Fibroblast of lung (primary cell): ENCODE measurements around the gene BCAR1. TPM values are rescaled to one million over a fixed set of nuclear protein-coding genes. Genes with fewer than 3 reads are reported as not detected.
A peak's percentile ranks its signal among the peaks of the same experiment; 100 is the strongest.

Experiments used
- DNase-seq, 2 donors: peaks; one replicate each; pipeline versions ENCODE4 v3.0.0 to v3.0.0-alpha.2; 2010; ENCODE audit warnings: low read depth in 2 of 2
- H2AFZ ChIP-seq: 2 replicates; pipeline ENCODE4 v1.5.1; 2012; ENCODE audit warnings: low read length, control low read depth, inconsistent platforms
- H3K27ac ChIP-seq: 2 replicates; pipeline ENCODE4 v1.5.1; 2011; ENCODE audit warnings: low read length, control low read depth; ENCODE audit not compliant: insufficient read depth
- H3K27me3 ChIP-seq: 2 replicates; pipeline ENCODE4 v1.5.1; 2011; ENCODE audit warnings: mild to moderate bottlenecking, low read length; ENCODE audit not compliant: control insufficient read depth, insufficient read depth
- H3K36me3 ChIP-seq: 2 replicates; pipeline ENCODE4 v1.5.1; 2011; ENCODE audit warnings: low read length; ENCODE audit not compliant: control insufficient read depth, insufficient read depth
- H3K4me1 ChIP-seq: 2 replicates; pipeline ENCODE4 v1.5.1; 2011; ENCODE audit warnings: low read length; ENCODE audit not compliant: control insufficient read depth, insufficient read depth; ENCODE audit errors: extremely low read depth
- H3K4me2 ChIP-seq: 2 replicates; pipeline ENCODE4 v1.5.1; 2011; ENCODE audit warnings: low read length, control low read depth; ENCODE audit not compliant: insufficient read depth; ENCODE audit errors: extremely low read depth
- H3K4me3 ChIP-seq, 4 experiments: fragments of 200-600 bp in 1 of 4; sonication (generic) in 1 of 4; replicated peaks in 1 of 4; 2 replicates each; pipeline ENCODE4 v1.5.1; 2011 to 2016; ENCODE audit warnings: low read length in 4 of 4, low read depth in 3 of 4, mild to moderate bottlenecking in 3 of 4, control low read depth in 2 of 4, inconsistent platforms in 1 of 4, mixed read lengths in 1 of 4; ENCODE audit not compliant: insufficient read depth in 1 of 4; ENCODE audit errors: control extremely low read depth in 1 of 4
- H3K79me2 ChIP-seq: 2 replicates; pipeline ENCODE4 v1.5.1; 2012; ENCODE audit warnings: mild to moderate bottlenecking, low read length, inconsistent platforms; ENCODE audit not compliant: control insufficient read depth, insufficient read depth
- H3K9ac ChIP-seq: 2 replicates; pipeline ENCODE4 v1.5.1; 2011; ENCODE audit warnings: mild to moderate bottlenecking, low read length, control low read depth; ENCODE audit not compliant: insufficient read depth
- H3K9me3 ChIP-seq: 2 replicates; pipeline ENCODE4 v1.5.1; 2012; ENCODE audit warnings: low read depth, low read length; ENCODE audit not compliant: control insufficient read depth, insufficient read depth
- H4K20me1 ChIP-seq: 2 replicates; pipeline ENCODE4 v1.5.1; 2011; ENCODE audit warnings: low read length; ENCODE audit not compliant: control insufficient read depth, insufficient read depth; ENCODE audit errors: extremely low read depth
- CTCF ChIP-seq, 2 donors: IDR thresholded peaks in 1 of 2; conservative IDR thresholded peaks in 1 of 2; 1 replicate in 1 of 2; 2 replicates in 1 of 2; pipeline ENCODE4 v1.5.1; 2011 to 2012; ENCODE audit warnings: low read length in 2 of 2, control low read depth in 1 of 2, inconsistent platforms in 1 of 2, low read depth in 1 of 2, mild to moderate bottlenecking in 1 of 2
- EZH2 ChIP-seq: IDR thresholded peaks from 2 replicates; pipeline ENCODE4 v1.5.1; 2012; ENCODE audit warnings: low read length, control low read depth, mild to moderate bottlenecking; ENCODE audit errors: missing control alignments
- polyA plus RNA-seq, 2 donors: library from polyadenylated mRNA; depleted of rRNA in 1 of 2; stranded (reverse) in 1 of 2; unstranded in 1 of 2; fragments of >200 nt; gene quantifications; 2 replicates each; pipeline ENCODE4 v1.2.1, GENCODE V29; 2011 to 2012; ENCODE audit warnings: missing spikeins in 1 of 2
- total RNA-seq: library from RNA; depleted of rRNA; stranded (reverse); fragments of >200 nt; gene quantifications from 2 replicates; pipeline ENCODE4 v1.2.1, GENCODE V29; 2014

The BCAR1 gene
- total and polyA plus RNA-seq, 2 donors (not counting 1 experiment from before 2014, with no cell fraction given): 36.8 to 66.5 TPM

DNA sequence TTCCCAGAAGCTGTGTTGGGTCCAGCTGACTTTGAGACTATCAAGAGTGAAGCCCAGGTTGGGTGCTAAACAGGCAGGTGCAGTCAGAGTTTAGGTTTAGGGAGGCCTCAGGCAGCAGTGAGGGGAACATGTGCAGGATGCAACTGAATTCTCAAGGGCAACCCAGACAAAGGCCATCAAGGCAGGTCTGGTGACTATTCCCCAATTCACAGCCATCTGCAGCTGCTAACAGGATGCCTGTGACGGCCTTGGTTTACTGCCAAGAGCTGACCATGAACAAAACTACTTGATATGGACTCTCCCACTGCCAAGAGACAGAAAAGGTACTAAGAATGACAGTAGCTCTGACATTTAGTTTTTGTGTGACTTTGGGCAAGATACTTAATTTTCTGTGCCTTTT, 45.2 kb upstream of the BCAR1 start:
- Histone ChIP-seq H3K9ac (no peak overlapping the region), H3K4me2 (no peak overlapping the region), H3K9me3 (no peaks in the 10 kb centered on the region), H4K20me1 (no peaks in the 10 kb centered on the region), H3K4me1 (peaks cover 4% of the 10 kb centered on the region), H2AFZ (no peak overlapping the region), H3K79me2 (no peaks in the 10 kb centered on the region), H3K27me3 (no peaks in the 10 kb centered on the region), H3K36me3 (peaks cover 9% of the 10 kb centered on the region), H3K27ac (no peak overlapping the region), H3K4me3 (no peak overlapping the region)
- peak; percentile 54 to 67 for DNase-seq
- TF ChIP-seq CTCF (conservative IDR thresholded peaks at IDR 0.05 in 1 of 2, IDR thresholded peaks at IDR 0.05 in 1 of 2; ENCODE audit: low read depth in 1 of 2, low read length in 2 of 2) (no peak), EZH2 (no peak)

DNA sequence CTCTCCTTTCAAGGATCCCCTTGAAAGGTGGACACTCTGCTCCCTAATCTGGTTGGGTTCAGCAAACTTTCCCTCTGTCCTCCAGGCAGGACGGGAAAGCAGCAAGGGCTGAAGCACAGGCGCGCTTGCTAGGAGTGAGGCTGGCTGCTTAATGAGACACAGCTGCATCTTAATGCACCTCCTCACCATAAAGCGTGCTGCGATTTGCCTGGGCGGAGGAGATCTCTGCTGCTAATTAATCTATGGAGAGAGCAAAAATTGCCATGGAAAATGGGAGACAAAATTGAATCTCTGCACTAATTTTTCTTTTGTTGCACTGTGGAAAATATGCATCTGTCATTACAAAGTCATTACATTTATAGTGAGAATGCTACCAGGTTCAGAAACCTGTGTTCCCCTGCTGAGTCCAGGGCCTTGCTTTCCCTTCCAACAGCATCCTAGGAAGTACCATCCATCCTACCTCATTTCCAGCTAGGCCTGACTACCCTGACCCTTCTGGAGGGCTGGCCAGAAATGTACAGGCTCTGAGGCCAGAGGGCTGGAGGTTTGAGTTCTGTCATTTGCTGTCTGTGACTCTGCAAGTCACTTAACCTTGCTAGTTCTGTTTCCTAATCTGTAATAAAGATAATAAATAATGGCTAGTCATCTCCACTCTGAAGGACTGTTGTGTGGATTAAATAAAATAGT, 43.5 kb upstream of the BCAR1 start:
- H3K79me2 ChIP-seq: no peaks in the 10 kb centered on the region

GRCh38 chr16:75293772-75294171, 42.3 kb upstream of the BCAR1 start:
- H3K4me1 ChIP-seq: peaks cover 4% of the 10 kb centered on the region
- peak overlapping the region in 1 of 4 experiments; percentile 30 for H3K4me3 ChIP-seq
- no peaks in the 10 kb centered on the region for H3K79me2 ChIP-seq
- no peak for DNase-seq
- peaks cover 5% of the 10 kb centered on the region for H3K36me3 ChIP-seq
- H3K4me2 ChIP-seq: peak overlapping the region; percentile 58
- no peak overlapping the region for H3K9ac ChIP-seq
- H3K27ac ChIP-seq: peak overlapping the region; percentile 34
- no peaks in the 10 kb centered on the region for H3K27me3 ChIP-seq
- no peaks in the 10 kb centered on the region for H3K9me3 ChIP-seq
- TF ChIP-seq EZH2 (no peak), CTCF (conservative IDR thresholded peaks at IDR 0.05 in 1 of 2, IDR thresholded peaks at IDR 0.05 in 1 of 2; ENCODE audit: low read depth in 1 of 2, low read length in 2 of 2) (no peak)
- no peak overlapping the region for H2AFZ ChIP-seq
- H4K20me1 ChIP-seq: no peaks in the 10 kb centered on the region

More for the DNA sequence above, 43.5 kb upstream of the BCAR1 start:
- H3K9ac ChIP-seq: no peak overlapping the region
- no peak overlapping the region for H3K4me3 ChIP-seq
- H3K27ac ChIP-seq: no peak overlapping the region
- TF ChIP-seq EZH2 (no peak), CTCF (conservative IDR thresholded peaks at IDR 0.05 in 1 of 2, IDR thresholded peaks at IDR 0.05 in 1 of 2; ENCODE audit: low read depth in 1 of 2, low read length in 2 of 2) (no peak)
- no peak for DNase-seq
- H3K36me3 ChIP-seq: peaks cover 5% of the 10 kb centered on the region
- H3K4me2 ChIP-seq: no peak overlapping the region
- H2AFZ ChIP-seq: no peak overlapping the region
- no peaks in the 10 kb centered on the region for H3K27me3 ChIP-seq
- H3K4me1 ChIP-seq: peaks cover 4% of the 10 kb centered on the region
- H3K9me3 ChIP-seq: no peaks in the 10 kb centered on the region
- no peaks in the 10 kb centered on the region for H4K20me1 ChIP-seq
